DOHH2 (cell line): ENCODE data around the gene PHACTR1.

Experiments
- H3F3A ChIP-seq: fragments of 200-600 bp; sonication (generic), shearing (Covaris generic); 2 replicates; pipeline ENCODE4 v1.6.0; 2016; ENCODE audit warnings: antibody characterized with exemption, mild to moderate bottlenecking; ENCODE audit not compliant: control insufficient read depth, insufficient read depth
- H3K27ac ChIP-seq: fragments of 200-600 bp; sonication (generic); 2 replicates; pipeline ENCODE4 v1.5.1; 2014; ENCODE audit warnings: low read depth, mild to moderate bottlenecking, low read length, moderate library complexity
- H3K27me3 ChIP-seq: fragments of 200-600 bp; sonication (generic); 2 replicates; pipeline ENCODE4 v1.6.1; 2014; ENCODE audit warnings: mild to moderate bottlenecking, low read length, mixed read lengths; ENCODE audit not compliant: control insufficient read depth
- H3K36me3 ChIP-seq: fragments of 200-600 bp; sonication (generic); 2 replicates; pipeline ENCODE4 v1.6.1; 2014; ENCODE audit warnings: mild to moderate bottlenecking, low read length, moderate library complexity, mixed read lengths; ENCODE audit not compliant: control insufficient read depth
- H3K4me1 ChIP-seq: fragments of 200-600 bp; sonication (generic); 2 replicates; pipeline ENCODE4 v1.6.1; 2014; ENCODE audit warnings: mild to moderate bottlenecking, low read length, mixed read lengths; ENCODE audit not compliant: control insufficient read depth
- H3K4me2 ChIP-seq: fragments of 200-600 bp; sonication (generic); 2 replicates; pipeline ENCODE4 v1.6.0; 2014; ENCODE audit warnings: mild to moderate bottlenecking, low read length, moderate library complexity
- H3K4me3 ChIP-seq: fragments of 200-600 bp; sonication (generic); 2 replicates; pipeline ENCODE4 v1.5.1; 2014; ENCODE audit warnings: mild to moderate bottlenecking, low read length, mixed read lengths
- H3K79me2 ChIP-seq: fragments of 200-600 bp; sonication (generic); 2 replicates; pipeline ENCODE4 v1.6.1; 2014; ENCODE audit warnings: mild to moderate bottlenecking, low read length, mixed read lengths; ENCODE audit not compliant: control insufficient read depth
- H3K9me2 ChIP-seq: fragments of 200-600 bp; sonication (generic); replicated peaks from 2 replicates; pipeline ENCODE4 v1.6.1; 2014; ENCODE audit warnings: mild to moderate bottlenecking, low read length, mixed read lengths; ENCODE audit not compliant: control insufficient read depth
- H3K9me3 ChIP-seq: fragments of 200-600 bp; sonication (generic); 2 replicates; pipeline ENCODE4 v1.6.1; 2014; ENCODE audit warnings: antibody characterized with exemption, low read length, mixed read lengths; ENCODE audit not compliant: control insufficient read depth, insufficient read depth
- H4K20me1 ChIP-seq: fragments of 200-600 bp; sonication (generic); 2 replicates; pipeline ENCODE4 v1.6.0; 2014; ENCODE audit warnings: low read depth, mild to moderate bottlenecking, antibody characterized with exemption, low read length, moderate library complexity; ENCODE audit not compliant: control insufficient read depth, insufficient read depth
- EZH2phosphoT487 ChIP-seq: fragments of 200-600 bp; sonication (generic); IDR thresholded peaks from 2 replicates; pipeline ENCODE4 v1.6.1; 2017; ENCODE audit warnings: borderline replicate concordance, mild to moderate bottlenecking, antibody characterized with exemption, low read length, moderate library complexity, mixed read lengths
- TF ChIP-seq, protein P1 (sequence below): fragments of 200-600 bp; sonication (generic); IDR thresholded peaks from one replicate; pipeline ENCODE4 v1.5.1; 2014; ENCODE audit warnings: antibody characterized with exemption, mild to moderate bottlenecking, low read depth, low read length; ENCODE audit not compliant: poor library complexity, severe bottlenecking

The PHACTR1 gene

GRCh38 chr6:13098793-13099570 lies 382.4 kb downstream of the PHACTR1 start:
- TF ChIP-seq, protein P1, sequence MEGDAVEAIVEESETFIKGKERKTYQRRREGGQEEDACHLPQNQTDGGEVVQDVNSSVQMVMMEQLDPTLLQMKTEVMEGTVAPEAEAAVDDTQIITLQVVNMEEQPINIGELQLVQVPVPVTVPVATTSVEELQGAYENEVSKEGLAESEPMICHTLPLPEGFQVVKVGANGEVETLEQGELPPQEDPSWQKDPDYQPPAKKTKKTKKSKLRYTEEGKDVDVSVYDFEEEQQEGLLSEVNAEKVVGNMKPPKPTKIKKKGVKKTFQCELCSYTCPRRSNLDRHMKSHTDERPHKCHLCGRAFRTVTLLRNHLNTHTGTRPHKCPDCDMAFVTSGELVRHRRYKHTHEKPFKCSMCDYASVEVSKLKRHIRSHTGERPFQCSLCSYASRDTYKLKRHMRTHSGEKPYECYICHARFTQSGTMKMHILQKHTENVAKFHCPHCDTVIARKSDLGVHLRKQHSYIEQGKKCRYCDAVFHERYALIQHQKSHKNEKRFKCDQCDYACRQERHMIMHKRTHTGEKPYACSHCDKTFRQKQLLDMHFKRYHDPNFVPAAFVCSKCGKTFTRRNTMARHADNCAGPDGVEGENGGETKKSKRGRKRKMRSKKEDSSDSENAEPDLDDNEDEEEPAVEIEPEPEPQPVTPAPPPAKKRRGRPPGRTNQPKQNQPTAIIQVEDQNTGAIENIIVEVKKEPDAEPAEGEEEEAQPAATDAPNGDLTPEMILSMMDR = no peak
- TF ChIP-seq EZH2phosphoT487 = no peak
- no peaks in the 10 kb centered on the region for H4K20me1 ChIP-seq
- peaks cover 58% of the 10 kb centered on the region for H3K4me1 ChIP-seq
- no peaks in the 10 kb centered on the region for H3K9me3 ChIP-seq
- H3K27ac ChIP-seq = no peak overlapping the region
- H3K9me2 ChIP-seq = no peaks in the 10 kb centered on the region
- H3K4me2 ChIP-seq = no peak overlapping the region
- H3K36me3 ChIP-seq = no peaks in the 10 kb centered on the region
- H3K79me2 ChIP-seq = no peaks in the 10 kb centered on the region
- no peaks in the 10 kb centered on the region for H3F3A ChIP-seq
- H3K4me3 ChIP-seq = no peak overlapping the region
- H3K27me3 ChIP-seq = no peaks in the 10 kb centered on the region

GRCh38 chr6:13099771-13100170 lies 383.2 kb downstream of the PHACTR1 start:
- no peaks in the 10 kb centered on the region for H3K79me2 ChIP-seq
- H4K20me1 ChIP-seq = no peaks in the 10 kb centered on the region
- peaks cover 64% of the 10 kb centered on the region for H3K4me1 ChIP-seq
- TF ChIP-seq, protein P1 = peak; percentile 32
- TF ChIP-seq EZH2phosphoT487 = no peak
- H3K27me3 ChIP-seq = no peaks in the 10 kb centered on the region
- H3K27ac ChIP-seq = no peak overlapping the region
- H3K36me3 ChIP-seq = no peaks in the 10 kb centered on the region
- no peaks in the 10 kb centered on the region for H3K9me2 ChIP-seq
- no peak overlapping the region for H3K4me2 ChIP-seq
- no peaks in the 10 kb centered on the region for H3K9me3 ChIP-seq
- H3K4me3 ChIP-seq = no peak overlapping the region
- H3F3A ChIP-seq = no peaks in the 10 kb centered on the region

DNA sequence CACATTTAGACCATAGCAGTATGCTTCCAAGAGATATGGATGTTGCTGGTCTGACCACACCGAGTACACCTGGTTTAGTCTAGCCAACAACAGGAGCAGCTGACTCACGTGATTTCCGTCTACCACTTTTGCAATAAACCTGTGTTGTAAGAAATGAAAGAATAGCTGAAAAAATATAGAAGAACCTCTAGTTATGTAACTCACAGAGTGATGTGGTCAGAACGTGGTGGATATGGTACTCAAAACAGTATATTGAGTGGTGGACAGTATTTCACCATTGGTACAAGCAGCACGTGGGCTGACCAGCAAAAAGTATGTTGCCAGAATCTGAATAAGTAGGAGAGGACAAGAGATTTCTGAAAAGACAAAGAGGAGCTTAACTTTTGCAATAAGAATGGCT lies 384.8 kb downstream of the PHACTR1 start:
- no peaks in the 10 kb centered on the region for H4K20me1 ChIP-seq
- TF ChIP-seq, protein P1 = no peak
- no peak for TF ChIP-seq EZH2phosphoT487
- H3K27me3 ChIP-seq = no peaks in the 10 kb centered on the region
- H3K79me2 ChIP-seq = no peaks in the 10 kb centered on the region
- H3K9me2 ChIP-seq = no peaks in the 10 kb centered on the region
- H3F3A ChIP-seq = no peaks in the 10 kb centered on the region
- no peaks in the 10 kb centered on the region for H3K9me3 ChIP-seq
- no peaks in the 10 kb centered on the region for H3K36me3 ChIP-seq
- H3K27ac ChIP-seq = no peak overlapping the region
- H3K4me2 ChIP-seq = no peak overlapping the region
- no peak overlapping the region for H3K4me3 ChIP-seq
- H3K4me1 ChIP-seq = peaks cover 72% of the 10 kb centered on the region
